ENCODE results near the gene MORC4. TPM values are rescaled to one million over a fixed set of nuclear protein-coding genes. Genes with fewer than 3 reads are reported as not detected.

MORC4 gene
- total RNA-seq (38.9 TPM), polyA plus RNA-seq (ENCODE audit: insufficient read depth in 1 of 8, insufficient read length in 8 of 8, low replicate concordance in 1 of 8) (10 to 100 TPM; 33.6 to 40.4 (median 36.3) TPM)
- long read RNA-seq, donor 1, result 0 reads
- long read RNA-seq, donor 2, result 0 reads
- long read RNA-seq, donor 3, partial matches to known transcripts, result 0 of 2 reads
- long read RNA-seq, donor 3, other reads (novel, unspliced or antisense), result 0 of 2 reads
- long read RNA-seq, donor 4, partial matches to known transcripts, result 0 of 3 reads
- long read RNA-seq, donor 4, other reads (novel, unspliced or antisense), result 0 of 3 reads
- long read RNA-seq, donor 5, partial matches to known transcripts, result 0 of 3 reads
- long read RNA-seq, donor 5, other reads (novel, unspliced or antisense), result 0 of 3 reads
- long read RNA-seq, donor 6, partial matches to known transcripts, result 0 of 2 reads
- long read RNA-seq, donor 6, other reads (novel, unspliced or antisense), result 0 of 2 reads
- long read RNA-seq, donor 7, result 0 reads
- long read RNA-seq, donor 8, partial matches to known transcripts, result 0 of 1 reads
- long read RNA-seq, donor 8, other reads (novel, unspliced or antisense), result 0 of 1 reads
- long read RNA-seq, donor 9, result 0 reads
- long read RNA-seq, donor 10, partial matches to known transcripts, result 0 of 3 reads
- long read RNA-seq, donor 10, other reads (novel, unspliced or antisense), result 0 of 3 reads
- long read RNA-seq, donor 11, partial matches to known transcripts, result 0 of 2 reads
- long read RNA-seq, donor 11, other reads (novel, unspliced or antisense), result 0 of 2 reads

DNA sequence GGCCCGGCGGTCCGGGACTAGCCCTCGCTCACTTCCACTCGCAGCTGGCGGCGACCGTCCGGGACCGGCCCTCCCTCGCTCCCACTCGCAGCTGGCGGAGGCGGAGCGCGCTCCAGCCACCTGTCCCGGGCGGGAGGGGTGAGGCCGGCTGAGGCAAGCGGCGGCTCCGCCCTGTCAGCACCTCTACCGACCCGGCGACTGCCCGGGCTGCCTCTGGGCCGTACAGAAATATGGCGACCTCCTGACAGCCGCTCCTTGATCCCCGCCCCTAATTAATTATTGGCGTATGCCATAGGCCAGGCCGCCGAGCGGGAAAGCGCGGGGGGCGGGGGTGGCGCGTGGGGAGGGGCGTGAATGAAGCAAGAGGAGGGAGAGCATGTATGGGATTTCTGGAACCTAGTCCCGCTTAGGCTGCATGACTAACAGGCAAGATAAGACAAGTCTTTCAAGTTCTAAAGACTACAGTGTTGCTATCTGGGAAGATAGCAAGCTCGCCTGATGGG, at the start of gene MORC4:
Gene MORC4, minus strand, starts transcription at position 200 of the 503 bp plus-strand sequence. CDS start 243 bp downstream, outside the sequence.
- no peaks in the 10 kb centered on the region for H3K36me3 ChIP-seq (ENCODE audit: control insufficient read depth, insufficient read depth, low read length)
- DNase-seq, result peak; percentile 94
- H3K9me3 ChIP-seq (replicated peaks; ENCODE audit: control insufficient read depth, low read depth, low read length), result peaks cover 2% of the 10 kb centered on the region
- H3K27ac ChIP-seq (ENCODE audit: low read length), result peak within 1 kb of the TSS; percentile 93
- H3K27me3 ChIP-seq (ENCODE audit: control insufficient read depth, insufficient read depth, low read length), result peaks cover 16% of the 10 kb centered on the region
- H3K4me3 ChIP-seq (ENCODE audit: low read length), result peak within 1 kb of the TSS; percentile 59
- H3K4me1 ChIP-seq (ENCODE audit: control insufficient read depth, insufficient read depth, low read length), result peaks cover 5% of the 10 kb centered on the region
- WGBS (ENCODE audit: insufficient coverage), result 42% methylated on average over 35 of the region's 42 CpGs

DNA sequence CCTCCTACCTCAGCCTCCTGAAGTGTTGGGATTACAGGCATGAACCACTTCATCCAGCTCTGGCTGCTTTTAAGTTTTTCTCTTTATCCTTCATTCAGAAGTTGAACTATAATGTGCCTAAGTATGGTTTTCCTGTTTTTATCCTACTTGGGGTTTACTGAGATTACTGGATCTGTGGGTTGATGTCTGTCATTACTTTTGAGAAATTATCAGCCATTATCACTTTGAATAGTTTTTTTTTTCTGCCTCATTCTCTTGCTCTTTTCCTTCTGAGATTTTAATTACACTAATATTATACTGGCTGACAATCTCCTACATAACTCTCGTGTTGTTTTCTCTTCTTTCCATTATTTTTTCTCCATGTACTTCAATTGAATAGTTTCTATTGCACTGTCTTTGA, 47.6 kb upstream of the MORC4 start:
- H3K4me1 ChIP-seq (ENCODE audit: control insufficient read depth, insufficient read depth, low read length), result no peaks in the 10 kb centered on the region
- peaks cover 2% of the 10 kb centered on the region for H3K9me3 ChIP-seq (replicated peaks; ENCODE audit: control insufficient read depth, low read depth, low read length)
- H3K36me3 ChIP-seq (ENCODE audit: control insufficient read depth, insufficient read depth, low read length), result no peaks in the 10 kb centered on the region
- H3K27me3 ChIP-seq (ENCODE audit: control insufficient read depth, insufficient read depth, low read length), result peaks cover 6% of the 10 kb centered on the region
- DNase-seq, result no peak
- no CpG with 5 or more reads among the region's 1 CpG for WGBS (ENCODE audit: insufficient coverage)
- H3K27ac ChIP-seq (ENCODE audit: low read length), result no peak overlapping the region
- H3K4me3 ChIP-seq (ENCODE audit: low read length), result no peak overlapping the region

DNA sequence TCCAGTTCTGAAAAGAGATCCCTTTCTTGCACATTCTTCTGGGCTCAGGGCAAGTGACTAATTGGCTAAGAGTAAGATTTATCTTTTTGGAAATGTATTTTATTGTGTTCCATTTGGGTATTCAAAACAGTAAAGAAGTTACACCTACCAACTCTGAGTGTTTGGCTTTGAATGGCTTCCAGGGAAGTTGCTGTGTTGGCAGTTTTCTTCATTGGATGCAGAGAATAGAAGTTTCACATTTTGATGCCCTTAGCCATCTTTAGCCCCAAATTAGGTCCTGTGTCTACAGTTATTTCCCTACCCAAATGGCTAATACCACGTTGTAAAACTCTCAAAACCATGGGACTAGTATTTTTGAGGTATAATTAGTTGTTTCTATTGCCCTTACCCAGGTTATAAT, 29.7 kb upstream of the MORC4 start:
- no peak overlapping the region for H3K27ac ChIP-seq (ENCODE audit: low read length)
- no peak overlapping the region for H3K4me3 ChIP-seq (ENCODE audit: low read length)
- no peaks in the 10 kb centered on the region for H3K4me1 ChIP-seq (ENCODE audit: control insufficient read depth, insufficient read depth, low read length)
- WGBS (ENCODE audit: insufficient coverage), result no CpG with 5 or more reads among the region's 1 CpG
- no peaks in the 10 kb centered on the region for H3K36me3 ChIP-seq (ENCODE audit: control insufficient read depth, insufficient read depth, low read length)
- no peak for DNase-seq
- H3K27me3 ChIP-seq (ENCODE audit: control insufficient read depth, insufficient read depth, low read length), result peaks cover 7% of the 10 kb centered on the region
- H3K9me3 ChIP-seq (replicated peaks; ENCODE audit: control insufficient read depth, low read depth, low read length), result no peaks in the 10 kb centered on the region

DNA sequence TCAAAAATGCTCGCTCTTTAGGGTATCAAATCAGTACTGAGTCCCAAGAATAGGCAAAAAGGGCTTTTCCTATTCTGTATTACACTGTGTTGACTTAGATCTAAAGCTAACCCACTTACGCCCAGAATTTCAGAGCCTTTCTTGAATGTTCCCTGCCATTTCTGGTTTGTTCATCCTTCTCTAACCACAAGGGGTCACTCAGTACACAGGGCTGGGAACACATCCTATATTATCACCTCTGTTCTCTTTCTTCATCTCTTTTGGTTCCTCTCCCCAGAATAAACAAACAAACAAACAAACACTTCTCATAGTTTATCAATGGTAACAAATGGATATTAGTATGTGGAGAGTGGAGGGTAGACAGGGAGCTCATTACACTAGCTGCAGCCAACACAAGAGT, 25.5 kb upstream of the MORC4 start:
- Histone ChIP-seq H3K27ac (ENCODE audit: low read length) (no peak overlapping the region), H3K36me3 (ENCODE audit: control insufficient read depth, insufficient read depth, low read length) (no peaks in the 10 kb centered on the region), H3K4me3 (ENCODE audit: low read length) (no peak overlapping the region), H3K4me1 (ENCODE audit: control insufficient read depth, insufficient read depth, low read length) (no peaks in the 10 kb centered on the region), H3K27me3 (ENCODE audit: control insufficient read depth, insufficient read depth, low read length) (peaks cover 5% of the 10 kb centered on the region), H3K9me3 (replicated peaks; ENCODE audit: control insufficient read depth, low read depth, low read length) (no peaks in the 10 kb centered on the region)
- peak; percentile 40 for DNase-seq
- 0% methylated on average over 2 of the region's 2 CpGs for WGBS (ENCODE audit: insufficient coverage)

DNA sequence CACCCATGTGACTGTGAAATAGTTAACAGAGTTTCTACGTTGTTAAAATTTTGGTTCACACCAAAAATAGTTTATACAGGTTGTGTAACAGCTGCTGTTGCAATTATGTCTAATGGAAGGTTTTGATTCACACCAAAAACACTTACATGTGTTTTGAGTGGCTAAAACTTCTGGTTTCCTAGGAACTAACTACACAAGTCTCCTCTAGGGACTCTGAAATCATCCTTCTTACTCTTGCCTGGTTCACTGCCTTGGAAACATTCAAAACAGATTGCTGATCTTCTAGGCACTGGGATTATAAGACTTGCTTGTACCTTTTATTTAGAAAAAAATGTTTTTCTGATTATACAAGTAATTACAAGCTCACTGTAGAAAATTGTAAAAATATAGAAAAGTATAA, 14.9 kb upstream of the MORC4 start:
- peak; percentile 87 for DNase-seq

GRCh38 chrX:107008034-107008433, 8.0 kb upstream of the MORC4 start:
- Histone ChIP-seq H3K27ac (ENCODE audit: low read length) (no peak overlapping the region), H3K4me1 (ENCODE audit: control insufficient read depth, insufficient read depth, low read length) (no peaks in the 10 kb centered on the region), H3K9me3 (replicated peaks; ENCODE audit: control insufficient read depth, low read depth, low read length) (no peaks in the 10 kb centered on the region), H3K36me3 (ENCODE audit: control insufficient read depth, insufficient read depth, low read length) (no peaks in the 10 kb centered on the region), H3K27me3 (ENCODE audit: control insufficient read depth, insufficient read depth, low read length) (peaks cover 16% of the 10 kb centered on the region), H3K4me3 (ENCODE audit: low read length) (no peak overlapping the region)
- 89% methylated on average over 3 of the region's 4 CpGs for WGBS (ENCODE audit: insufficient coverage)
- DNase-seq, result no peak

More for the DNA sequence above, 14.9 kb upstream of the MORC4 start:
- H3K36me3 ChIP-seq (ENCODE audit: control insufficient read depth, insufficient read depth, low read length), result no peaks in the 10 kb centered on the region
- H3K4me3 ChIP-seq (ENCODE audit: low read length), result no peak overlapping the region
- peaks cover 7% of the 10 kb centered on the region for H3K27me3 ChIP-seq (ENCODE audit: control insufficient read depth, insufficient read depth, low read length)
- no peaks in the 10 kb centered on the region for H3K9me3 ChIP-seq (replicated peaks; ENCODE audit: control insufficient read depth, low read depth, low read length)
- H3K27ac ChIP-seq (ENCODE audit: low read length), result no peak overlapping the region
- no CpG with 5 or more reads among the region's 1 CpG for WGBS (ENCODE audit: insufficient coverage)
- no peaks in the 10 kb centered on the region for H3K4me1 ChIP-seq (ENCODE audit: control insufficient read depth, insufficient read depth, low read length)

GRCh38 chrX:106999002-106999975, 723 bp downstream of the MORC4 start:
- 26% methylated on average over 88 of the region's 88 CpGs for WGBS (ENCODE audit: insufficient coverage)
- H3K27me3 ChIP-seq (ENCODE audit: control insufficient read depth, insufficient read depth, low read length), result peaks cover 16% of the 10 kb centered on the region
- H3K4me1 ChIP-seq (ENCODE audit: control insufficient read depth, insufficient read depth, low read length), result peaks cover 5% of the 10 kb centered on the region
- peak overlapping the region; percentile 59 for H3K4me3 ChIP-seq (ENCODE audit: low read length)
- peak; percentile 84 for DNase-seq
- H3K27ac ChIP-seq (ENCODE audit: low read length), result peak overlapping the region; percentile 93
- no peaks in the 10 kb centered on the region for H3K36me3 ChIP-seq (ENCODE audit: control insufficient read depth, insufficient read depth, low read length)
- H3K9me3 ChIP-seq (replicated peaks; ENCODE audit: control insufficient read depth, low read depth, low read length), result peaks cover 2% of the 10 kb centered on the region

GRCh38 chrX:106997611-106998010, 2.4 kb downstream of the MORC4 start:
- 69% methylated on average over 2 of the region's 3 CpGs for WGBS (ENCODE audit: insufficient coverage)
- no peak overlapping the region for H3K27ac ChIP-seq (ENCODE audit: low read length)
- no peak overlapping the region for H3K4me3 ChIP-seq (ENCODE audit: low read length)
- H3K9me3 ChIP-seq (replicated peaks; ENCODE audit: control insufficient read depth, low read depth, low read length), result peaks cover 2% of the 10 kb centered on the region
- DNase-seq, result peak; percentile 10
- H3K4me1 ChIP-seq (ENCODE audit: control insufficient read depth, insufficient read depth, low read length), result peaks cover 5% of the 10 kb centered on the region
- peaks cover 15% of the 10 kb centered on the region for H3K27me3 ChIP-seq (ENCODE audit: control insufficient read depth, insufficient read depth, low read length)
- no peaks in the 10 kb centered on the region for H3K36me3 ChIP-seq (ENCODE audit: control insufficient read depth, insufficient read depth, low read length)

DNA sequence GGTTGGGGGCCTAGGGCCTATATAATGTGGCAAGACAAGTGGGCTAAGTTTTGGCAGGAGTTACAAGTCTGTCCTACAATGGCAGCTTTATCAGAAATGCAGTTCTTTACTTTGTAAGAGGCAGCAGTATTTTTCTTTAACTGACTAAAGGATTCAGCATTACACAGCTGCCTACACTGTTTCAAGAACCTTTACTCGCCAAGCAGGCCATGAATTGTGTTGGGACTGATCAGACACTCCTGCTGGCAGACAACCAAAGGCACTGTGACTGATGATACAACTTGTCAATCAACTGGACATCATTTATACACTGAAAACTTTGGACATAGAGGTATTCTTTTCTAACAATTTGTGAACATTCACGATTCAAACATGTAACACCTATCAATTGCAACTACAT, 4.3 kb downstream of the MORC4 start:
- WGBS (ENCODE audit: insufficient coverage), result 88% methylated on average over 1 of the region's 2 CpGs
- H3K9me3 ChIP-seq (replicated peaks; ENCODE audit: control insufficient read depth, low read depth, low read length), result peaks cover 2% of the 10 kb centered on the region

More for the DNA sequence above, 4.3 kb downstream of the MORC4 start:
- no peak overlapping the region for H3K4me3 ChIP-seq (ENCODE audit: low read length)
- H3K27me3 ChIP-seq (ENCODE audit: control insufficient read depth, insufficient read depth, low read length), result peaks cover 13% of the 10 kb centered on the region
- H3K4me1 ChIP-seq (ENCODE audit: control insufficient read depth, insufficient read depth, low read length), result peaks cover 5% of the 10 kb centered on the region
- no peak overlapping the region for H3K27ac ChIP-seq (ENCODE audit: low read length)
- H3K36me3 ChIP-seq (ENCODE audit: control insufficient read depth, insufficient read depth, low read length), result no peaks in the 10 kb centered on the region
- no peak for DNase-seq

Measured in muscle of leg (tissue), 16 donors.